Keratinocyte (primary cell): ENCODE measurements around the gene BRD7. TPM values are rescaled to one million over a fixed set of nuclear protein-coding genes. Genes with fewer than 3 reads are reported as not detected.

Experiments used
- DNase-seq: peaks from one replicate; pipeline ENCODE4 v3.0.0-alpha.2; 2011; ENCODE audit warnings: low read depth, missing footprints, low spot score
- FAIRE-seq: peaks from 2 replicates; lab custom pipeline; 2011; peaks lifted over from hg19 to GRCh38; lab: Jason Lieb, UNC
- H2AFZ ChIP-seq: 2 replicates; pipeline ENCODE4 v1.6.0; 2012; ENCODE audit warnings: low read length, control low read depth, inconsistent platforms; ENCODE audit not compliant: control insufficient read depth
- H3K27ac ChIP-seq: 2 replicates; pipeline ENCODE4 v1.5.1; 2011; ENCODE audit warnings: low read length; ENCODE audit not compliant: control insufficient read depth, insufficient read depth
- H3K27me3 ChIP-seq: 3 replicates; pipeline ENCODE4 v1.6.0; 2011; ENCODE audit warnings: low read length; ENCODE audit not compliant: control insufficient read depth, insufficient read depth; ENCODE audit errors: extremely low read depth
- H3K36me3 ChIP-seq, 2 experiments: 2 replicates in 1 of 2; 3 replicates in 1 of 2; pipeline ENCODE4 v1.5.1; 2011; ENCODE audit warnings: low read length in 2 of 2, mild to moderate bottlenecking in 1 of 2; ENCODE audit not compliant: control insufficient read depth in 2 of 2, insufficient read depth in 2 of 2; ENCODE audit errors: extremely low read depth in 1 of 2
- H3K4me1 ChIP-seq: 3 replicates; pipeline ENCODE4 v1.5.1; 2011; ENCODE audit warnings: low read length; ENCODE audit not compliant: control insufficient read depth, insufficient read depth; ENCODE audit errors: extremely low read depth
- H3K4me2 ChIP-seq: 3 replicates; pipeline ENCODE4 v1.6.0; 2011; ENCODE audit warnings: low read depth, low read length; ENCODE audit not compliant: control insufficient read depth, insufficient read depth; ENCODE audit errors: extremely low read depth
- H3K4me3 ChIP-seq, 3 experiments: fragments of 200-600 bp in 1 of 3; sonication (generic) in 1 of 3; 2 replicates in 2 of 3; 3 replicates in 1 of 3; pipeline ENCODE4 v1.5.1; 2011 to 2016; ENCODE audit warnings: low read length in 3 of 3, mild to moderate bottlenecking in 3 of 3, control low read depth in 2 of 3, inconsistent platforms in 1 of 3, low read depth in 1 of 3, mixed read lengths in 1 of 3, mixed run types in 1 of 3, moderate library complexity in 1 of 3; ENCODE audit not compliant: control insufficient read depth in 2 of 3, insufficient read depth in 2 of 3; ENCODE audit errors: extremely low read depth in 1 of 3
- H3K79me2 ChIP-seq: 2 replicates; pipeline ENCODE4 v1.6.0; 2012; ENCODE audit warnings: low read length; ENCODE audit not compliant: control insufficient read depth, insufficient read depth
- H3K9ac ChIP-seq: 3 replicates; pipeline ENCODE4 v1.6.0; 2011; ENCODE audit warnings: low read length; ENCODE audit not compliant: control insufficient read depth, insufficient read depth; ENCODE audit errors: extremely low read depth
- H3K9me1 ChIP-seq: 3 replicates; pipeline ENCODE4 v1.6.0; 2011; ENCODE audit warnings: low read length; ENCODE audit not compliant: control insufficient read depth, insufficient read depth; ENCODE audit errors: extremely low read depth
- H3K9me3 ChIP-seq: 2 replicates; pipeline ENCODE4 v1.5.1; 2012; ENCODE audit warnings: low read depth, low read length; ENCODE audit not compliant: control insufficient read depth
- H4K20me1 ChIP-seq: 3 replicates; pipeline ENCODE4 v1.6.0; 2011; ENCODE audit warnings: low read length; ENCODE audit not compliant: control insufficient read depth, insufficient read depth; ENCODE audit errors: extremely low read depth
- EZH2 ChIP-seq: IDR thresholded peaks from one replicate; pipeline ENCODE4 v1.6.1; 2012; ENCODE audit warnings: inconsistent platforms, mild to moderate bottlenecking, low read length, moderate library complexity
- dilution Hi-C: fragments of 300-500 bp; cut with MboI; formaldehyde crosslinking; loops from one replicate; pipeline ENCODE4 v1.7.0; 2020; ENCODE audit warnings: low sequenced_read_pairs; ENCODE audit not compliant: extremely low pct_ligation_motif_present
- polyA plus RNA-seq, 5 experiments: library from polyadenylated mRNA; depleted of rRNA in 3 of 5; stranded (reverse) in 3 of 5; stranded (forward) in 1 of 5; unstranded in 1 of 5; fragments of >200 nt; gene quantifications; 1 replicate in 1 of 5; 2 replicates in 3 of 5; 3 replicates in 1 of 5; pipeline versions ENCODE4 v1.2.1 to v1.2.3, GENCODE V29; 2011 to 2012; ENCODE audit warnings: missing spikeins in 2 of 5, low read depth in 1 of 5, low replicate concordance in 1 of 5
- TF ChIP-seq, protein P1 (sequence below), 3 experiments: IDR thresholded peaks in 1 of 3; conservative IDR thresholded peaks in 1 of 3; optimal IDR thresholded peaks in 1 of 3; 2 replicates in 2 of 3; 3 replicates in 1 of 3; pipeline versions ENCODE3 to v1.5.1; 2011; ENCODE audit warnings: low read length in 3 of 3, mild to moderate bottlenecking in 3 of 3, moderate library complexity in 2 of 3, control low read depth in 1 of 3, inconsistent platforms in 1 of 3; ENCODE audit not compliant: insufficient read depth in 2 of 3; ENCODE audit errors: extremely low read depth in 1 of 3

Gene BRD7
- polyA plus RNA-seq, 1 donor (not counting 4 experiments of a cell fraction or from before 2014, with no cell fraction given) = 66.6 TPM

DNA sequence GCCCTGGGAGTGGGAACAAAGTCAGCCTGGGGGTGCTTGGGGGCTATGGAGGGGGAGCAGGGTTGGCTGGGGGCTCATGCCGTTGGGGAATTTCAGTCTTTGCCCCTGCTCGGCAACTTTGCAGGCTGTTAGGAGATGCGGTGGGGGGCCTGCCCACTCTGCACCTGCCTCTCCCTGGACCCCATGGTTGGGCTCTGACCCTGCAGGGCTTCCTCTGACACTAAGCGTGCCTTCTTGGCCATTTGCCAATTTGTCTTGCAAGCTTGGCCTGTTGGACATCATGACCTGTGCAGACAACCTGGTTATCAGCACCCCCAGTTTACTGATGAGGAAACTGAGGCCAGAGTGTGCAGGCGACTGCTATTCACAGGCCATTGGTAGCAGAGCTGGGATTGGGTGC lies 87.9 kb downstream of the BRD7 start:
- H3K27ac ChIP-seq = no peak overlapping the region
- dilution Hi-C loops = no loop called here
- no peaks in the 10 kb centered on the region for H4K20me1 ChIP-seq

DNA sequence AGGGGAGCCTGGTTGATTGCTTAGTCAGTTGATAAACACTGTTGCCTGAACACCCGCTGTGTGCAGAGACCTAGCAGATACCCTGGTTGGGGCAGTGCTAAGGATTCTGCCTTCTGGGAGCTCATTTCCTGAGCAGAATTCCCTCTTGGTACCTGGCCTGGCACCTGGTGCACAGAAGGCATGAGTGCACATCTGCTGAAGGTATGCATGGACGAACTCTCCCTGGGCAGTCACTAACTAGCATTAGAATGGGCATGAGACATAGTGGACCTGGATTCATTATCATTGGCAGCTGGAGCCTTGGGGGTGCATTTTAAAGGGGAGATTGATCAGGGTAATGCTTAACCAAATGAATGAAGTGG lies 89.3 kb downstream of the BRD7 start:
- peaks cover 0 to 1% of the 10 kb centered on the region in 2 experiments for H3K36me3 ChIP-seq
- H3K9ac ChIP-seq = no peak overlapping the region
- no peaks in the 10 kb centered on the region for H3K4me1 ChIP-seq
- H3K9me3 ChIP-seq = no peaks in the 10 kb centered on the region
- dilution Hi-C loops = no loop called here
- no peaks in the 10 kb centered on the region for H3K79me2 ChIP-seq
- no peak overlapping the region for H3K4me2 ChIP-seq
- H3K27me3 ChIP-seq = no peaks in the 10 kb centered on the region
- no peaks in the 10 kb centered on the region for H3K9me1 ChIP-seq
- TF ChIP-seq EZH2 = no peak
- TF ChIP-seq, protein P1, sequence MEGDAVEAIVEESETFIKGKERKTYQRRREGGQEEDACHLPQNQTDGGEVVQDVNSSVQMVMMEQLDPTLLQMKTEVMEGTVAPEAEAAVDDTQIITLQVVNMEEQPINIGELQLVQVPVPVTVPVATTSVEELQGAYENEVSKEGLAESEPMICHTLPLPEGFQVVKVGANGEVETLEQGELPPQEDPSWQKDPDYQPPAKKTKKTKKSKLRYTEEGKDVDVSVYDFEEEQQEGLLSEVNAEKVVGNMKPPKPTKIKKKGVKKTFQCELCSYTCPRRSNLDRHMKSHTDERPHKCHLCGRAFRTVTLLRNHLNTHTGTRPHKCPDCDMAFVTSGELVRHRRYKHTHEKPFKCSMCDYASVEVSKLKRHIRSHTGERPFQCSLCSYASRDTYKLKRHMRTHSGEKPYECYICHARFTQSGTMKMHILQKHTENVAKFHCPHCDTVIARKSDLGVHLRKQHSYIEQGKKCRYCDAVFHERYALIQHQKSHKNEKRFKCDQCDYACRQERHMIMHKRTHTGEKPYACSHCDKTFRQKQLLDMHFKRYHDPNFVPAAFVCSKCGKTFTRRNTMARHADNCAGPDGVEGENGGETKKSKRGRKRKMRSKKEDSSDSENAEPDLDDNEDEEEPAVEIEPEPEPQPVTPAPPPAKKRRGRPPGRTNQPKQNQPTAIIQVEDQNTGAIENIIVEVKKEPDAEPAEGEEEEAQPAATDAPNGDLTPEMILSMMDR (optimal IDR thresholded peaks at IDR 0.05 in 1 of 3, IDR thresholded peaks at IDR 0.05 in 1 of 3, conservative IDR thresholded peaks at IDR 0.05 in 1 of 3; ENCODE audit: extremely low read depth in 1 of 3, insufficient read depth in 2 of 3, low read length in 3 of 3) = no peak
- no peaks in the 10 kb centered on the region for H4K20me1 ChIP-seq
- H2AFZ ChIP-seq = no peak overlapping the region
- H3K4me3 ChIP-seq = no peak overlapping the region
- no peak overlapping the region for H3K27ac ChIP-seq
- no peak for DNase-seq
- FAIRE-seq = no peak

More for the DNA sequence above, 87.9 kb downstream of the BRD7 start:
- Histone ChIP-seq H3K4me1 (no peaks in the 10 kb centered on the region), H3K27me3 (no peaks in the 10 kb centered on the region), H3K4me3 (no peak overlapping the region), H3K4me2 (no peak overlapping the region), H3K79me2 (no peaks in the 10 kb centered on the region), H3K9me3 (no peaks in the 10 kb centered on the region), H2AFZ (no peak overlapping the region), H3K9me1 (no peaks in the 10 kb centered on the region), H3K9ac (no peak overlapping the region), H3K36me3 (peaks cover 0 to 1% of the 10 kb centered on the region in 2 experiments)
- FAIRE-seq (no peak), DNase-seq (no peak)
- TF ChIP-seq, protein P1 (optimal IDR thresholded peaks at IDR 0.05 in 1 of 3, IDR thresholded peaks at IDR 0.05 in 1 of 3, conservative IDR thresholded peaks at IDR 0.05 in 1 of 3; ENCODE audit: extremely low read depth in 1 of 3, insufficient read depth in 2 of 3, low read length in 3 of 3) = no peak
- TF ChIP-seq EZH2 = no peak
